Measurements from ENCODE around the gene AP4M1. TPM values are rescaled to one million over a fixed set of nuclear protein-coding genes. Genes with fewer than 3 reads are reported as not detected.
A peak's percentile ranks its signal among the peaks of the same experiment; 100 is the strongest.

Gene AP4M1
- total and polyA plus RNA-seq, 10 of the 15 experiments (the other 5 are each of a cell fraction or from before 2014, with no cell fraction given), result 0.77 to 16.1 (median 13.0) TPM

DNA sequence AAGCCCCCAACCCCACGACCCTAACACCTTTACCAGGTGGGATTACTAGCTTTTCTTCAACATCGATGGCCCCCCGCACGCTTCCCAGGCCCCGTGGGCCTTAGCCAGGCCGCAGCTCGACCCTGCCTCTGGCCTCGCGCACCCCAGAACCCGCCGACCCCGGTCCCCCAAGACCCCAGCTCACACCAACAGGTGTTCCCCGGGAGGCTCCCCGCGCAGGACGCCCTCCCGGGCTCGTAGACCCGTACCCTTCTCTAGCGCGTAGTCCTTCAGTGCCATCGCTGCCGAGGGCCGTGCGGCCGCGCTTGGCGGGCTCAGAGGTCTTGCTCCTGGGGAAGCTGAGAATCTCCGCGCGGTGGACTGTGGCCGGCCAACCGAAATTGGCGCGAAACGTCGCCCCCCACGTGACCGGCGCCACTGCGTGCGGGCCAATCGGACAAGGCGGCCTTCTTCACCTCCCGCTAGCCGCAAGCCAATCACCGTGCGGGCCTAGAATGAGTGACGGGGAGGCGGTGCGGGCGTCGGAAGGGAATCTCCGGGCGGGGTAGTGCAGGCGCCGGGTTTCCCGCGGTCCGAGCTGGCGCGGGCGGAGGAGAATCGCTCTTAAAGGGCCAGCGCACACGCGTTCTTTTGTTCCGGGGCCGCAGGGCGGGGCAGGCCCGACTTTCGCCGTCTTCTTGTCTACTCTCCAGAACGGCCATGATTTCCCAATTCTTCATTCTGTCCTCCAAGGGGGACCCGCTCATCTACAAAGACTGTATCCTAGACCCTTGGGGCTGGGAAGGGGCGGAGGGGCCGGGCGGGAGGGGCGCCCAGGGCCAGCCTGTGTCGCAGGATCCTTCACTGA is at the start of gene AP4M1, which contains the start of gene MCM7 (continued):
- peak; percentile 44; the same call in 1 of the 2 replicates for TF ChIP-seq TAF1 (IDR thresholded peaks at IDR 0.05; ENCODE audit: borderline replicate concordance, low read depth, low read length)
- TF ChIP-seq EGR1 (IDR thresholded peaks at IDR 0.05; ENCODE audit: borderline replicate concordance in 1 of 2, low read depth in 2 of 2, low read length in 2 of 2), result peak; percentile 38 to 75
- TF ChIP-seq, protein P1, sequence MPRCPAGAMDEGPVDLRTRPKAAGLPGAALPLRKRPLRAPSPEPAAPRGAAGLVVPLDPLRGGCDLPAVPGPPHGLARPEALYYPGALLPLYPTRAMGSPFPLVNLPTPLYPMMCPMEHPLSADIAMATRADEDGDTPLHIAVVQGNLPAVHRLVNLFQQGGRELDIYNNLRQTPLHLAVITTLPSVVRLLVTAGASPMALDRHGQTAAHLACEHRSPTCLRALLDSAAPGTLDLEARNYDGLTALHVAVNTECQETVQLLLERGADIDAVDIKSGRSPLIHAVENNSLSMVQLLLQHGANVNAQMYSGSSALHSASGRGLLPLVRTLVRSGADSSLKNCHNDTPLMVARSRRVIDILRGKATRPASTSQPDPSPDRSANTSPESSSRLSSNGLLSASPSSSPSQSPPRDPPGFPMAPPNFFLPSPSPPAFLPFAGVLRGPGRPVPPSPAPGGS (IDR thresholded peaks at IDR 0.05; ENCODE audit: borderline replicate concordance, insufficient read depth, low read depth, low read length, poor library complexity, severe bottlenecking), result no peak
- TF ChIP-seq, protein P2, sequence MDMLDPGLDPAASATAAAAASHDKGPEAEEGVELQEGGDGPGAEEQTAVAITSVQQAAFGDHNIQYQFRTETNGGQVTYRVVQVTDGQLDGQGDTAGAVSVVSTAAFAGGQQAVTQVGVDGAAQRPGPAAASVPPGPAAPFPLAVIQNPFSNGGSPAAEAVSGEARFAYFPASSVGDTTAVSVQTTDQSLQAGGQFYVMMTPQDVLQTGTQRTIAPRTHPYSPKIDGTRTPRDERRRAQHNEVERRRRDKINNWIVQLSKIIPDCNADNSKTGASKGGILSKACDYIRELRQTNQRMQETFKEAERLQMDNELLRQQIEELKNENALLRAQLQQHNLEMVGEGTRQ (IDR thresholded peaks at IDR 0.05; ENCODE audit: borderline replicate concordance, low read depth, low read length), result peak; percentile 94
- TF ChIP-seq BCL11A (IDR thresholded peaks at IDR 0.05; ENCODE audit: low read depth, low read length), result no peak
- TF ChIP-seq NR2C2 (IDR thresholded peaks at IDR 0.05; ENCODE audit: borderline replicate concordance, control insufficient read depth, insufficient read length, low read depth), result no peak
- no peak; the same call in 1 of the 2 replicates for TF ChIP-seq PML (IDR thresholded peaks at IDR 0.05; ENCODE audit: low read length)
- TF ChIP-seq FOS (IDR thresholded peaks at IDR 0.05; ENCODE audit: borderline replicate concordance, extremely low read depth, insufficient read length), result peak; percentile 14
- no peak for TF ChIP-seq POLR2AphosphoS2 (IDR thresholded peaks at IDR 0.05; ENCODE audit: low read depth, low read length)
- TF ChIP-seq, protein P3, sequence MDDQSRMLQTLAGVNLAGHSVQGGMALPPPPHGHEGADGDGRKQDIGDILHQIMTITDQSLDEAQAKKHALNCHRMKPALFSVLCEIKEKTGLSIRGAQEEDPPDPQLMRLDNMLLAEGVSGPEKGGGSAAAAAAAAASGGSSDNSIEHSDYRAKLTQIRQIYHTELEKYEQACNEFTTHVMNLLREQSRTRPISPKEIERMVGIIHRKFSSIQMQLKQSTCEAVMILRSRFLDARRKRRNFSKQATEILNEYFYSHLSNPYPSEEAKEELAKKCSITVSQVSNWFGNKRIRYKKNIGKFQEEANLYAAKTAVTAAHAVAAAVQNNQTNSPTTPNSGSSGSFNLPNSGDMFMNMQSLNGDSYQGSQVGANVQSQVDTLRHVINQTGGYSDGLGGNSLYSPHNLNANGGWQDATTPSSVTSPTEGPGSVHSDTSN (IDR thresholded peaks at IDR 0.05; ENCODE audit: insufficient replicate concordance, low read depth, low read length), result peak; percentile 98
- peak; percentile 47; the same call in 1 of the 2 replicates for TF ChIP-seq JUND (IDR thresholded peaks at IDR 0.05; ENCODE audit: low read depth, low read length)
- peak; percentile 68; the same call in 1 of the 2 replicates for TF ChIP-seq CREB1 (IDR thresholded peaks at IDR 0.05; ENCODE audit: low read depth)
- no peak; the same call in 1 of the 2 replicates for TF ChIP-seq TCF12 (IDR thresholded peaks at IDR 0.05; ENCODE audit: low read depth, low read length)
- TF ChIP-seq, protein P4, sequence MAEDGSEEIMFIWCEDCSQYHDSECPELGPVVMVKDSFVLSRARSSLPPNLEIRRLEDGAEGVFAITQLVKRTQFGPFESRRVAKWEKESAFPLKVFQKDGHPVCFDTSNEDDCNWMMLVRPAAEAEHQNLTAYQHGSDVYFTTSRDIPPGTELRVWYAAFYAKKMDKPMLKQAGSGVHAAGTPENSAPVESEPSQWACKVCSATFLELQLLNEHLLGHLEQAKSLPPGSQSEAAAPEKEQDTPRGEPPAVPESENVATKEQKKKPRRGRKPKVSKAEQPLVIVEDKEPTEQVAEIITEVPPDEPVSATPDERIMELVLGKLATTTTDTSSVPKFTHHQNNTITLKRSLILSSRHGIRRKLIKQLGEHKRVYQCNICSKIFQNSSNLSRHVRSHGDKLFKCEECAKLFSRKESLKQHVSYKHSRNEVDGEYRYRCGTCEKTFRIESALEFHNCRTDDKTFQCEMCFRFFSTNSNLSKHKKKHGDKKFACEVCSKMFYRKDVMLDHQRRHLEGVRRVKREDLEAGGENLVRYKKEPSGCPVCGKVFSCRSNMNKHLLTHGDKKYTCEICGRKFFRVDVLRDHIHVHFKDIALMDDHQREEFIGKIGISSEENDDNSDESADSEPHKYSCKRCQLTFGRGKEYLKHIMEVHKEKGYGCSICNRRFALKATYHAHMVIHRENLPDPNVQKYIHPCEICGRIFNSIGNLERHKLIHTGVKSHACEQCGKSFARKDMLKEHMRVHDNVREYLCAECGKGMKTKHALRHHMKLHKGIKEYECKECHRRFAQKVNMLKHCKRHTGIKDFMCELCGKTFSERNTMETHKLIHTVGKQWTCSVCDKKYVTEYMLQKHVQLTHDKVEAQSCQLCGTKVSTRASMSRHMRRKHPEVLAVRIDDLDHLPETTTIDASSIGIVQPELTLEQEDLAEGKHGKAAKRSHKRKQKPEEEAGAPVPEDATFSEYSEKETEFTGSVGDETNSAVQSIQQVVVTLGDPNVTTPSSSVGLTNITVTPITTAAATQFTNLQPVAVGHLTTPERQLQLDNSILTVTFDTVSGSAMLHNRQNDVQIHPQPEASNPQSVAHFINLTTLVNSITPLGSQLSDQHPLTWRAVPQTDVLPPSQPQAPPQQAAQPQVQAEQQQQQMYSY (CRISPR knock-in tag; IDR thresholded peaks at IDR 0.05), result no peak
- no peak for TF ChIP-seq RAD21 (IDR thresholded peaks at IDR 0.05; ENCODE audit: insufficient read depth, low read depth, low read length)
- TF ChIP-seq SUZ12 (IDR thresholded peaks at IDR 0.05; ENCODE audit: unreplicated experiment), result no peak
- no peak for TF ChIP-seq CBX3 (IDR thresholded peaks at IDR 0.05; ENCODE audit: borderline replicate concordance, low read depth)
- TF ChIP-seq EED (IDR thresholded peaks at IDR 0.05; ENCODE audit: low read depth), result no peak
- TF ChIP-seq MTA3 (IDR thresholded peaks at IDR 0.05; ENCODE audit: borderline replicate concordance, low read length), result no peak
- no peak for TF ChIP-seq TCF7 (IDR thresholded peaks at IDR 0.05; ENCODE audit: borderline replicate concordance)
- no peak for TF ChIP-seq NR2C1 (IDR thresholded peaks at IDR 0.05)
- TF ChIP-seq TBL1XR1 (IDR thresholded peaks at IDR 0.05; ENCODE audit: low read depth, low read length), result peak; percentile 9; the same call in 1 of the 2 replicates
- TF ChIP-seq POLR2A (IDR thresholded peaks at IDR 0.05; ENCODE audit: low read depth, low read length), result peak; percentile 82
